Measurements from ENCODE around the gene AREG. TPM values are rescaled to one million over a fixed set of nuclear protein-coding genes. Genes with fewer than 3 reads are reported as not detected.

The AREG gene
- total RNA-seq, 2 donors from 2014 or later = 0.38 to 0.95 TPM

DNA sequence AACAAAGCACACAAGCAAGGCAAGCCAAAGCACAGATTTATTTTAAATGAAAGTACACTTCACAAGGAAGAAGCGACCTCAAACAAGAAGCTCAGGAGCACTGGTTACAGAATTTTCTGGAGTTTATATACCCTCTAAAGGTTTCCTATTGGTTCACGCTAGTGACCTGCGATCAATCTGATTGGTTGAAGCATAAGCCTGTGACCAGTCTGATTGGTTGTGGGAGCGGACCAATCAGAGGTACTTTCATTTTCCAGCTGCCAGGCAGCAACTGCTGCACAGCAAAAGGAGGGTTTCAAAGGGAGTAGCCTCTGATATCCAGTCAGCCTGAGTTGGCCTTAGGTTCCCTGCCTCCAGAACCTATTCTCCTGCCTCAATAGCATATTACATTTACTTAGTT, 4.6 kb upstream of the AREG start:
- no peaks in the 10 kb centered on the region for H3K27me3 Mint-ChIP-seq
- no peak for DNase-seq (ENCODE audit: low spot score)
- H3K36me3 Mint-ChIP-seq = no peaks in the 10 kb centered on the region
- H3K4me1 Mint-ChIP-seq (ENCODE audit: low read depth in 2 of 2) = peaks cover 2 to 3% of the 10 kb centered on the region in 2 donors
- H3K4me3 Mint-ChIP-seq = no peak overlapping the region
- H3K9me3 Mint-ChIP-seq = no peaks in the 10 kb centered on the region
- ATAC-seq = no peak
- H3K27ac Mint-ChIP-seq = no peak overlapping the region

DNA sequence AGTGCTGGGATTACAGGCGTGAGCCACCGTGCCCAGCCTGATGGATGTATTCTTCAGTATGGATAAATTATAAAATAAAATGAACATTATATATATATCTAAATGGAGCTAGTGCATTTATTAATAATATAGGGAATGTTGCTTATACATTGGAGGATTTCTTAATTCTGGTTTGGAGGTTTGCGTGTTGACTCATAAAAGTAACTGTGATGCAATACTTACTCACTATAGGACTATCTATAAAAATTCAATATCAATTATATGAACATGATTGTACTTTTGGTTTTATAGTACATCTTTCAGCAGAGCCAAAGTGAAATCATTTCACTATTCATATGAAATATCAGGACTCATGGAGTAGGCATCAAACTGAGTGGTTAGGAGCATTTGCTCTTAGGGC, 3.2 kb upstream of the AREG start:
- H3K27me3 Mint-ChIP-seq = no peaks in the 10 kb centered on the region
- H3K9me3 Mint-ChIP-seq = no peaks in the 10 kb centered on the region
- H3K36me3 Mint-ChIP-seq = no peaks in the 10 kb centered on the region
- no peak overlapping the region for H3K4me3 Mint-ChIP-seq
- ATAC-seq (no peak), DNase-seq (ENCODE audit: low spot score) (no peak)
- H3K27ac Mint-ChIP-seq = no peak overlapping the region
- peaks cover 4 to 9% of the 10 kb centered on the region in 2 donors for H3K4me1 Mint-ChIP-seq (ENCODE audit: low read depth in 2 of 2)

DNA sequence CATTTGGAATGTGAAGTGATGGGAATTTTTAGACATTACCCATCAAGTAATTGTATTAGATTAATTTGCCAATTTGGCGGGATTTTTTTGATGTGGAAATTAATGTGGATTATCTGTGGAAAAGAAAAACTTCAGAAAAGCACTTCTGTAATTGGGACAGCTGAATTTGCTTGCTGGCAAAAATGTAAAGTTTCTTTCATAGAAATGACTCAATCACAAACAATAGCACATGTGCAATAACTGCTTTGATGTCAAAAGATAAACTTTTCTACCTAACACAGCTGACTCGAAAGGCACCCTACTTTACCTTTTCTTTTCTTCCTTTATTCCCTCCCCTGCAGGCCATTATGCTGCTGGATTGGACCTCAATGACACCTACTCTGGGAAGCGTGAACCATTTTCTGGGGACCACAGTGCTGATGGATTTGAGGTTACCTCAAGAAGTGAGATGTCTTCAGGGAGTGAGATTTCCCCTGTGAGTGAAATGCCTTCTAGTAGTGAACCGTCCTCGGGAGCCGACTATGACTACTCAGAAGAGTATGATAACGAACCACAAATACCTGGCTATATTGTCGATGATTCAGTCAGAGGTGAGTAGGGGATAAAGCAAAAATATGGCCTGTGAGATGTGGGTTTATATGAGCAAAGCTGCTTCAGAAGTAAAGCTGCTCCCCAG, 1.4 kb downstream of the AREG start:
- Mint-ChIP-seq H3K36me3 (no peaks in the 10 kb centered on the region), H3K27ac (no peak overlapping the region), H3K4me1 (ENCODE audit: low read depth in 2 of 2) (peaks cover 4 to 13% of the 10 kb centered on the region in 2 donors), H3K9me3 (no peaks in the 10 kb centered on the region), H3K27me3 (no peaks in the 10 kb centered on the region), H3K4me3 (no peak overlapping the region)
- DNase-seq (ENCODE audit: low spot score) = no peak
- ATAC-seq = no peak

DNA sequence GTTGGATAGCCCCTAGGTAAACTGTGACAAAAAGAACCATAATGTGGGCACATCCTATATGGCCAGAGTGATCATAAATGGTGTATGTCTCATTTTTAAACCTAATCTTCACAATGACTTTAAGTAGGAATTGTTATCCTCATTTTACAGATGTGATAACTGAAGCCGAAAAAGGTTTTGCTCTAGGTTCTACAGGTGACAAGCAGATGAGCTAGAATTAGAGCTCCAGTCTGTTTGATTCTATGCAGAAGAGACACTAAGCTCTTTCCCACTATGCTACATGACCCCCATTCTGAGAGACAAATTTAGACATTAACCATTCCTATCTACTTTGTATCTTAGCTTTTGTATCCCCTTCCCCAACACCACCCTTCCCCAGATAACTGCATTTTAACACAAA, 2.0 kb downstream of the AREG start:
- Mint-ChIP-seq H3K9me3 (no peaks in the 10 kb centered on the region), H3K27me3 (no peaks in the 10 kb centered on the region), H3K4me3 (no peak overlapping the region), H3K4me1 (ENCODE audit: low read depth in 2 of 2) (peaks cover 4 to 13% of the 10 kb centered on the region in 2 donors), H3K27ac (no peak overlapping the region), H3K36me3 (no peaks in the 10 kb centered on the region)
- ATAC-seq (no peak), DNase-seq (ENCODE audit: low spot score) (no peak)

DNA sequence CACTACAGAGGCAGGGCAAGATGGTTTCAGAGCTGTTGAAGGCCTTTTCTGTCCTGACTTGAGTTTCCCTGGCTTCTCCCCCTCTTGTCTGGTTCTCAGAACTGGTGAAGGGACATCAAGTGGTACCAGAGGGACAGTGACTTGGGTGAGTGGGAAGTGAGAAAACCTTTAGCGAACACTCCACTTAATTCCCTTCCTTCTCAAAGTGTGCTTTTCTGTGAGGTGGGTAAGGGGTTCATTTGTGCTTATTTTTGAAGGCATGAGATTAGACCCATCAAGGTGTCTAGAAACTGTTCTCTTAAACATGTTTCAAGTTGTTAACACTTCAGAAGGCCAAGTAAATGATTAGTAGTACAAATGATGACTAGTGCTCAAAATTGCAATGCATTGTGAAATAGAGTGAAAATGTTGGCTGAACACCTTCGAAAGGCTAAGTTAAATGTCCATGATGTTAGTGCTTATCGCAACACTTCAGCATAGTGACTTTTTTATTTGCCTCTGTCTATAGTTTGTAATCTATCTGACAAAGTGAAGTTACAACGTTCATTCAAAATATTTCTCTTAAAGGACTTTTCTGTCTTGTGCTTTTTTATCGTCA, 2.8 kb downstream of the AREG start:
- Mint-ChIP-seq H3K4me3 (no peak overlapping the region), H3K27ac (no peak overlapping the region)

DNA sequence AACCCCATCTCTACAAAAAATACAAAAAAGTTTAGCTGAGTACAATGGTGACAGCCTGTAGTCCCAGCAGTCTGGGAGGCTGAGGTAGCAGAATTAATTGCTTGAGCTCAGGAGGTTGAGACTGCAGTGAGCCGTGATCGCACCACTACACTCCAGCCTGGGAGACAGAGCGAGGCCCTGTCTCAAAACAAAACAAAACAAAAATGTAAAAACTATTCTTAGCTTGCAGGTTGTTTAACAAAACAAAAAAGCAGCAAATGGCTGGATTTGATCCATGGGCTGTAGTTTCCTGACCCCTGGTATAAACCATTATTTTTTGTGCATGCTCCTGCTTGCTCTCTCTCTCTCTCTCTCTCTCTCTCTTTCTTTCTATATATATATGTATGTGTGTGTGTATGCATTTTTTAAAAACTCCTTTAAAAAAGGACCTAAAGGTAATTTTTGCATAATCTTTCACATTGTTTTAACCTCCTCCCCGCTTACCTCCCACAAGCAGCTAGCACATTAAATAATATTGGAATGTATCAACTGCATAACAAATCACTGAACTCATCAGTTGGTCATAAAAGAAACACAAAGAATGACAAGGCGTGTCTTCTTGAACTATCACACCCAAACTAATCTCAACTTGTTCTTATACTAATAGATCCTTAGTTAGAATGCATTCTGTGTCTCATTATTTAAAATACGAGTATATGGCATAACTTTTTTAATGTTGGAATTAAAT, 4.8 kb downstream of the AREG start:
- DNase-seq (ENCODE audit: low spot score) (no peak), ATAC-seq (no peak)
- no peaks in the 10 kb centered on the region for H3K9me3 Mint-ChIP-seq
- H3K36me3 Mint-ChIP-seq = no peaks in the 10 kb centered on the region
- no peak overlapping the region for H3K4me3 Mint-ChIP-seq
- H3K27me3 Mint-ChIP-seq = no peaks in the 10 kb centered on the region
- H3K27ac Mint-ChIP-seq = no peak overlapping the region
- H3K4me1 Mint-ChIP-seq (ENCODE audit: low read depth in 2 of 2) = peaks cover 4 to 13% of the 10 kb centered on the region in 2 donors

More for the DNA sequence above, 2.8 kb downstream of the AREG start:
- DNase-seq (ENCODE audit: low spot score) = no peak
- Mint-ChIP-seq H3K36me3 (no peaks in the 10 kb centered on the region), H3K27me3 (no peaks in the 10 kb centered on the region), H3K4me1 (ENCODE audit: low read depth in 2 of 2) (peaks cover 4 to 13% of the 10 kb centered on the region in 2 donors), H3K9me3 (no peaks in the 10 kb centered on the region)
- no peak for ATAC-seq

DNA sequence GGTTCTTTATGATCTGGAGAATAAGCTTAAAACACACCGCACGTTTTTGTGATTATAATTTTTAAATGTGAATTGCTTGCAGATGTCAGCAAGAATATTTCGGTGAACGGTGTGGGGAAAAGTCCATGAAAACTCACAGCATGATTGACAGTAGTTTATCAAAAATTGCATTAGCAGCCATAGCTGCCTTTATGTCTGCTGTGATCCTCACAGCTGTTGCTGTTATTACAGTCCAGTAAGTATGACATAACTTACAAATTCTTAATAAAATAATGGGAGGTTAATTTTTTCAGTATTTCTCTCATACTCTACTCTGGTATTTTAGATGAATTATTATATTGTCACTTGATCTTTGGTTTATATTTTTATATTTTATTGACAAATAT, 5.4 kb downstream of the AREG start:
- no peaks in the 10 kb centered on the region for H3K27me3 Mint-ChIP-seq
- H3K4me1 Mint-ChIP-seq (ENCODE audit: low read depth in 2 of 2) = peaks cover 3 to 10% of the 10 kb centered on the region in 2 donors

DNA sequence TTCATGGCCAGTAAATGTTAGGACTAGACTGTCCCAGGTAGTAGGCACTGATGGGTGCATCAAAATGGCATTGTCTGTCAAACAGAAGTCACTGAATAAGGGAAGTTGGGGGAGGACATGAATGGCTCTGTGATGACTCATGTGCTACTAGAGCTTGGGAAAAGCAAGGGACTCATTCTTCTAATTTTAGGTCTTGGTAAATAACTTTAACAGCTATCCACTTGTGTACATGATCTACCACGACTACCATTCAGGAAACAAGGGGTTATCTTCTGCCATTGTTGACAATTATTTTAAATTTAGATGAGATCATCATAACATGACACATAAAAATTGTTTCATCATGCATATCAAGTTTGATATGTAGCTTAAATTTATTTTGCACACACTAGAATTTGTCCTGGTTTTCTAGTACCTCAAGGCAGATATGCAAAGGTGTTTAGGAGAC, 6.3 kb downstream of the AREG start:
- no peak for DNase-seq (ENCODE audit: low spot score)
- no peaks in the 10 kb centered on the region for H3K27me3 Mint-ChIP-seq
- H3K36me3 Mint-ChIP-seq = no peaks in the 10 kb centered on the region
- no peak for ATAC-seq
- H3K4me3 Mint-ChIP-seq = no peak overlapping the region
- H3K4me1 Mint-ChIP-seq (ENCODE audit: low read depth in 2 of 2) = peaks cover 0 to 7% of the 10 kb centered on the region in 2 donors
- no peak overlapping the region for H3K27ac Mint-ChIP-seq
- no peaks in the 10 kb centered on the region for H3K9me3 Mint-ChIP-seq

More for the DNA sequence above, 5.4 kb downstream of the AREG start:
- ATAC-seq (no peak), DNase-seq (ENCODE audit: low spot score) (no peak)
- Mint-ChIP-seq H3K4me3 (no peak overlapping the region), H3K9me3 (no peaks in the 10 kb centered on the region), H3K27ac (no peak overlapping the region), H3K36me3 (no peaks in the 10 kb centered on the region)

DNA sequence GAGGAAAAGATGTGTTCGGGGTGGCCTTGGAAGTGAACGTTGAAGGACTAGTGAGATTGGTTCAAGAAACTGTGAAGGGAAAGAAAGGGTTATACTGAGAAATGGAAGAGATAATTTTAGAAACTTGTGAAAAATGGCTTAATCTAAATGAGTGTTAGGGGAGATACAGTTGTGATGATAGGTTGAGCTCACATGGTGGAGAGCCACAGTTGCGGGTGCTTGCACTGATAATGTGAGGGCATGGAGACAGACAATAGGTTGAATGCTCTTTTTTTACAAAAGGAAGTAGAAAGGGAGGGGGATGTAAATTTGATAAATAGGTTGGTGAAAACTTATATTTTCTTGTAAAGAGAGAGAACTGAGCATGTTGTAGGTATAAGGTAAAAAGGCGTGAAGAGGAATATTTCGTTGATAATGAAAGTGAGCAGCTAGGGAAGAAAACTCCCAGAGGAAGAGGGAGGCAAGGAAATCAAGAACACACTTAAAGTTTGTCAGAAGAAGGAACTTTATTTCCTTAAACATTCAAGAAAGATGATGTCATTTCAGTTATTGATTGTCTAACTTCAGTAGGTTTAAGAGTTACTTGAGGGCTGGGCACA, 8.2 kb downstream of the AREG start:
- H3K4me1 Mint-ChIP-seq (ENCODE audit: low read depth in 2 of 2) = no peaks in the 10 kb centered on the region
- no peaks in the 10 kb centered on the region for H3K36me3 Mint-ChIP-seq
- no peak overlapping the region for H3K4me3 Mint-ChIP-seq
- peaks cover 0 to 3% of the 10 kb centered on the region in 2 donors for H3K27me3 Mint-ChIP-seq
- DNase-seq (ENCODE audit: low spot score) (no peak), ATAC-seq (no peak)
- no peaks in the 10 kb centered on the region for H3K9me3 Mint-ChIP-seq
- H3K27ac Mint-ChIP-seq = no peak overlapping the region

DNA sequence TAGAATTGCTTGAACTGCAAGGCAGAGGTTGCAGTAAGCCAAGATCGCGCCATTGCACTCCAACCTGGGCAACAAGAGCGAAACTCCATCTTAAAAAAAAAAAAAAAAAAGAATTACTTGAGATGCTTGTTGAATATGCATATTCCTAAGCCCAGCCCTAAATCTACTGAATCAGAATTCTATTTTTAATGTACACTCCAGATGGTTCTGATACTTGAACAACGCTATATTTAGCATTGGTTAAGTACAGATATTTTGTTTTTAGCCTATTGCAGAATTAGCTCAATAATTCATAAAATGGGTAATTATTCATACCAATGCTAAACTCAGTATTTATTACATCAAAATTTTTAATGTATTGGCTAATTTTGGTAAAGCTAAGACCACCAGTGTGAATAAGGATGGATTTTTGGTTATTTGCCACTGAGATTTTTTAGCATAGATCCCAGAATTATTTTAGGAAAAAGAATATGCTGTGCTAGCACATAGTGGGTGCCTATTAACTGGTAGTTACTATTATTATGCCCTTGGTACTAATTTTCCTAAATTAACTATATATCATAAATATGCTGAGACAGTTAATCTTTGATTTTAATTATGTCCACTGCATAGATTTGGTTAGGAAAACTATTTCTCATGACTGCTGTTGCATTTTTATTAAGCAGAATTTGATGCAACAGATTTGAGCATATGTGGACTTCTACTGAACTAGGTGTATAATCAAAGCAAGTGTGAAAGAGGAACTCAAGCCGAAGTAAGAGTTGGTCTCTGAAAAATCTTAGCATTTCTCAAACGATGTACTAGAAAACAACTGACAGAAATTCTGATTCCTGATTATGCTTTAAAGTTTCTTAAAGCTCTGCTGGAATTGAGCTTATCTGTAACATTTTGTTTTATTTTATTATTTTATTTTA, 9.2 kb downstream of the AREG start:
- H3K9me3 Mint-ChIP-seq = no peaks in the 10 kb centered on the region
- no peak for ATAC-seq
- H3K4me1 Mint-ChIP-seq (ENCODE audit: low read depth in 2 of 2) = no peaks in the 10 kb centered on the region
- DNase-seq (ENCODE audit: low spot score) = no peak
- H3K27ac Mint-ChIP-seq = no peak overlapping the region
- H3K27me3 Mint-ChIP-seq = peaks cover 4 to 6% of the 10 kb centered on the region in 2 donors
- H3K36me3 Mint-ChIP-seq = no peaks in the 10 kb centered on the region
- H3K4me3 Mint-ChIP-seq = no peak overlapping the region

DNA sequence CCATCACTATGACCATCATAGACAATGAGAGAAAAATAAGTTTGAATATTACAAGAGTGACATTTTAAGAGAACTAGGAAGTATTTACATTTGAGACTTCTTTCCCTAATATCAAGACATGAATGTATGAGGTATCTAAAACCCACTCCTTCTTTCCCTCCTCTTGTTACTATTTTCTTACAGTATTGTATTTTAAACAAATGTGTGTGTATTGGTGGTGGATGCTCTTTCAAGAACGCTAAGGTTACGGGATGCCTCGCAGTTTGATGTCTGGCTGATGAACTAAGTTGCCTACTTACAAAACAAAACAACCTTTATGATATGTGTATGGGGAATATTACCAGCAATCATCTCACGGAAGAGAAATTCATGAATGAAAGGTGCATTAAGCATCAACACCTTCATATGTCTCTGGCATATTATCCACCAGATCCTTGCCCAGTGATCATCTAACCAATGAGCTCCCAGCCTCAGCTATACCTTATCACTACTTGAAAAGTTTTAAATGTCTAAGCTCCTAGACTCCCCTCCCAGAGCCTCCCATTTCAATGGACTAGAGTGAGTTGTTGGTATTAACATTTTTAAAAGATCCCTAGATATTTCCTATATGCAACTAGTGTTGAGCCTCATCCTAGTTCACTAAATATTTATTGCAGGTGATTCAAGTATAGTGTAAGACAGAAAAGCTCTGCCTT, 10.6 kb downstream of the AREG start:
- ATAC-seq (no peak), DNase-seq (ENCODE audit: low spot score) (no peak)
- H3K27ac Mint-ChIP-seq = no peak overlapping the region
- H3K4me3 Mint-ChIP-seq = no peak overlapping the region
- peaks cover 14% of the 10 kb centered on the region in 2 donors for H3K27me3 Mint-ChIP-seq
- peaks cover 3% of the 10 kb centered on the region for H3K9me3 Mint-ChIP-seq
- H3K36me3 Mint-ChIP-seq = peaks cover 8% of the 10 kb centered on the region
- no peaks in the 10 kb centered on the region for H3K4me1 Mint-ChIP-seq (ENCODE audit: low read depth in 2 of 2)

DNA sequence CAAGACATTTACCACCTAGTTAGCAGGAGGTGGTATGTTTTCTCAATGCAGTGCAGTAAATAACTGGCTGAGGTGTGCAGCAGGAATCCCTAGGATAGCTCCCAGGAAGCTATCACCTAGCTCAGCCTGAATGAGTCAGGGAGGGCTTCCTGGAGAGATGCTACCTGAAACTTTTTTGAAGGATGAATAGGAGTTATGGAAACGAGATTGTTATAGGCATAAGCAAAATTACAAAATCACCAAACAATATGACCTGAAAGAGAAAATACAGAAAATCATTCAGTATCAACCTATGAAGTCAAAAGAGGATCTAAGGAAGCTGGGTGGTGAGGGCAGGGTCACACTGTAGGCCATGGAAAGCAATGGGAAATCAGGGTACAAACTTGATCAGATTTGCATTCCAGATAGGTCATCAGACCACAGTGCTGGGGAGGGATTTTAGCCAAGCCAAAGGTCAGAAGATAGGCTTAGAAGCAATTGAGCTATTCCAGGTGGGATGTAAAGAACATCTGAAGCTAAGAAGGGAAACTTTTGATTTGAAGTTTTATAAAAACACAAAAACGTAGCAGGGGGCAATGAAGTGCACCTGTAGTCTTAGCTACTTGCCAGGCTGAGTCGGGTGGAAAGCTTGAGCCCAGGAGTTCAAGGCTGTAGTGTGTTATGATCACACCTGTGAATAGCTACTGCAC, 11.3 kb downstream of the AREG start:
- Mint-ChIP-seq H3K4me1 (ENCODE audit: low read depth in 2 of 2) (no peaks in the 10 kb centered on the region), H3K27ac (no peak overlapping the region), H3K9me3 (peaks cover 3% of the 10 kb centered on the region), H3K4me3 (no peak overlapping the region), H3K27me3 (peaks cover 14% of the 10 kb centered on the region in 2 donors), H3K36me3 (peaks cover 8% of the 10 kb centered on the region)
- DNase-seq (ENCODE audit: low spot score) (no peak), ATAC-seq (no peak)
